ENCODE measurements around the gene CRIP1.

DNA sequence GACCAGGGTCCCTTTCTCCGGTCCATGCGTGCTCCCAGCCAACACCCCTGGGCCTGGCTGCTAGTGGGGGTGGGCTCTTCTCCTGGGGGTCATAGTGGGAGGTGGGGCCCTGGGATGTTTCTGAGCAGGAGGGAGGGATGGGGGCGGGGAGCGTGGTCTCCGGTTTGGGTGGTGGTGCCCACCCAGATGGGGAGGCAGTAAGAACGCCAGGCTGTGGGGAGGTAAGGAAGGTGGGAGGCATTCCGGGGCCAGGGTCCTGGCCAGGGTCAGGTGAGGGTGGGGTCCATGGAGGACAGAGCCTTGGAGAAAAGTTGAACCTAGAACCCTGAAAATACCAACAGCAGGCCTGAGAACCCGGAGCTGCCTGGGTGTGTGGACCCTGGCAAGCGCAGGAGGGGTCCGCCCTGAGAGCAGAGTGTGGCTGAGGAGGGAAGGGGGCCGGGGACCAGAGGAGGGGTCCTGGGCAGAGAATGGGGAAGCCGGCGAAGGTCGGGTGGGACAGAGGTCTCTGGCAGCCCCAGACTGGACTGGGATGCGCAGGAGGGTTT lies 6.4 kb upstream of the CRIP1 start:
- no peak for TF ChIP-seq POLR2A (IDR thresholded peaks at IDR 0.05)
- TF ChIP-seq, protein P1, sequence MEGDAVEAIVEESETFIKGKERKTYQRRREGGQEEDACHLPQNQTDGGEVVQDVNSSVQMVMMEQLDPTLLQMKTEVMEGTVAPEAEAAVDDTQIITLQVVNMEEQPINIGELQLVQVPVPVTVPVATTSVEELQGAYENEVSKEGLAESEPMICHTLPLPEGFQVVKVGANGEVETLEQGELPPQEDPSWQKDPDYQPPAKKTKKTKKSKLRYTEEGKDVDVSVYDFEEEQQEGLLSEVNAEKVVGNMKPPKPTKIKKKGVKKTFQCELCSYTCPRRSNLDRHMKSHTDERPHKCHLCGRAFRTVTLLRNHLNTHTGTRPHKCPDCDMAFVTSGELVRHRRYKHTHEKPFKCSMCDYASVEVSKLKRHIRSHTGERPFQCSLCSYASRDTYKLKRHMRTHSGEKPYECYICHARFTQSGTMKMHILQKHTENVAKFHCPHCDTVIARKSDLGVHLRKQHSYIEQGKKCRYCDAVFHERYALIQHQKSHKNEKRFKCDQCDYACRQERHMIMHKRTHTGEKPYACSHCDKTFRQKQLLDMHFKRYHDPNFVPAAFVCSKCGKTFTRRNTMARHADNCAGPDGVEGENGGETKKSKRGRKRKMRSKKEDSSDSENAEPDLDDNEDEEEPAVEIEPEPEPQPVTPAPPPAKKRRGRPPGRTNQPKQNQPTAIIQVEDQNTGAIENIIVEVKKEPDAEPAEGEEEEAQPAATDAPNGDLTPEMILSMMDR (IDR thresholded peaks at IDR 0.05), result no peak

All from stomach (tissue), 4 donors.